DND-41 (cell line): ENCODE results near the gene TMEM184B.

Experiments
- CTCF ChIP-seq: IDR thresholded peaks from 2 replicates; pipeline ENCODE4 v1.5.1; 2012; ENCODE audit warnings: borderline replicate concordance, low read length, moderate library complexity, mild to moderate bottlenecking; ENCODE audit not compliant: poor library complexity, severe bottlenecking; ENCODE audit errors: extremely low read depth
- EZH2 ChIP-seq: IDR thresholded peaks from 3 replicates; pipeline ENCODE4 v1.6.1; 2012; ENCODE audit warnings: borderline replicate concordance, low read depth, mild to moderate bottlenecking, moderate library complexity, low read length, inconsistent platforms; ENCODE audit not compliant: severe bottlenecking

- TF ChIP-seq CTCF (no peak), EZH2 (no peak)
Measured at GRCh38 chr22:38213990-38214301, 58.9 kb downstream of the TMEM184B start.
